ENCODE measurements around the gene VIT.

The VIT gene

GRCh38 chr2:36696533-36696932 is at the start of gene VIT:
Gene VIT, plus strand, starts transcription at chr2:36696707. Its CDS starts 19,664 bp downstream, at chr2:36716371.
- DNase-seq (ENCODE audit: low spot score), result no peak

GRCh38 chr2:36650031-36650829 is 46.3 kb upstream of the VIT start:
- peak; percentile 86 for DNase-seq (ENCODE audit: low spot score)

GRCh38 chr2:36653155-36653554 is 43.4 kb upstream of the VIT start:
- DNase-seq (ENCODE audit: low spot score), result no peak

- DNase-seq (ENCODE audit: low spot score), result no peak
Observed at GRCh38 chr2:36653967-36654694, 42.4 kb upstream of the VIT start.

GRCh38 chr2:36655453-36655852 is 41.1 kb upstream of the VIT start:
- DNase-seq (ENCODE audit: low spot score), result peak; percentile 23

- DNase-seq (ENCODE audit: low spot score), result no peak
Observed at GRCh38 chr2:36657703-36658102, 38.8 kb upstream of the VIT start.

GRCh38 chr2:36658277-36658748 is 38.2 kb upstream of the VIT start:
- DNase-seq (ENCODE audit: low spot score), result no peak

GRCh38 chr2:36659218-36659617 is 37.3 kb upstream of the VIT start:
- no peak for DNase-seq (ENCODE audit: low spot score)

- DNase-seq (ENCODE audit: low spot score), result peak; percentile 29
Observed at GRCh38 chr2:36659872-36660312, 36.6 kb upstream of the VIT start.

GRCh38 chr2:36662638-36663037 is 33.9 kb upstream of the VIT start:
- no peak for DNase-seq (ENCODE audit: low spot score)

GRCh38 chr2:36663295-36663694 is 33.2 kb upstream of the VIT start:
- DNase-seq (ENCODE audit: low spot score), result no peak

- DNase-seq (ENCODE audit: low spot score), result peak; percentile 78
Observed at GRCh38 chr2:36663851-36664695, 32.4 kb upstream of the VIT start.

GRCh38 chr2:36664696-36665076 is 31.8 kb upstream of the VIT start:
- DNase-seq (ENCODE audit: low spot score), result no peak

- DNase-seq (ENCODE audit: low spot score), result no peak
Observed at GRCh38 chr2:36667931-36668330, 28.6 kb upstream of the VIT start.

- peak; percentile 45 for DNase-seq (ENCODE audit: low spot score)
Observed at GRCh38 chr2:36670881-36671595, 25.5 kb upstream of the VIT start.

- DNase-seq (ENCODE audit: low spot score), result no peak
Observed at GRCh38 chr2:36671731-36672130, 24.8 kb upstream of the VIT start.

GRCh38 chr2:36672199-36672598 is 24.3 kb upstream of the VIT start:
- peak; percentile 42 for DNase-seq (ENCODE audit: low spot score)

- DNase-seq (ENCODE audit: low spot score), result no peak
Observed at GRCh38 chr2:36675579-36676282, 20.8 kb upstream of the VIT start.

GRCh38 chr2:36676364-36676763 is 20.1 kb upstream of the VIT start:
- no peak for DNase-seq (ENCODE audit: low spot score)

GRCh38 chr2:36677386-36677785 is 19.1 kb upstream of the VIT start:
- DNase-seq (ENCODE audit: low spot score), result no peak

- no peak for DNase-seq (ENCODE audit: low spot score)
Observed at GRCh38 chr2:36677996-36678605, 18.4 kb upstream of the VIT start.
